ENCODE data around the gene VPS37B.

- TF ChIP-seq POLR2A (IDR thresholded peaks at IDR 0.05; ENCODE audit: low read depth, low read length) = no peak
- TF ChIP-seq CTCF (IDR thresholded peaks at IDR 0.05; ENCODE audit: extremely low read depth in 1 of 2, insufficient read depth in 1 of 2, low read depth in 1 of 2, low read length in 2 of 2) = no peak
- TF ChIP-seq GATA2 (IDR thresholded peaks at IDR 0.05; ENCODE audit: insufficient read depth, insufficient read length, low read depth, low read length) = no peak
- TF ChIP-seq POLR2AphosphoS5 (IDR thresholded peaks at IDR 0.05; ENCODE audit: insufficient read depth, low read depth, low read length) = no peak
Measured at GRCh38 chr12:122934722-122935121, 38.8 kb upstream of the VPS37B start.
